Calu3 (cell line): Measurements from ENCODE around the gene GLT8D1. TPM values are rescaled to one million over a fixed set of nuclear protein-coding genes. Genes with fewer than 3 reads are reported as not detected.
A peak's percentile ranks its signal among the peaks of the same experiment; 100 is the strongest.

Experiments used
- BruUV-seq: library from RNA; stranded (reverse); fragments of 400-500 nt; replicated peaks from 2 replicates; lab custom pipeline; 2021; lab: Mats Ljungman, UMichigan
- CTCF ChIA-PET: fragments of 300-600 bp; sonication (Branson Sonifier 250); formaldehyde crosslinking; loops from one replicate; lab custom pipeline; 2022; ENCODE audit warnings: antibody characterized with exemption; lab: Charles Lee
- DNase-seq: peaks from one replicate; pipeline ENCODE4 v3.0.0; 2022
- H3K27ac Mint-ChIP-seq: one replicate; pipeline ENCODE4 v1.8.0; 2022; ENCODE audit warnings: mixed read lengths; ENCODE audit not compliant: unreplicated experiment
- H3K27me3 Mint-ChIP-seq: one replicate; pipeline ENCODE4 v1.8.0; 2022; ENCODE audit warnings: mixed read lengths; ENCODE audit not compliant: unreplicated experiment
- H3K36me3 Mint-ChIP-seq: one replicate; pipeline ENCODE4 v1.8.0; 2022; ENCODE audit warnings: mild to moderate bottlenecking, moderate library complexity, mixed read lengths; ENCODE audit not compliant: insufficient read depth, unreplicated experiment
- H3K4me1 Mint-ChIP-seq: one replicate; pipeline ENCODE4 v1.8.0; 2022; ENCODE audit warnings: mild to moderate bottlenecking, low read depth, mixed read lengths; ENCODE audit not compliant: unreplicated experiment
- H3K4me3 Mint-ChIP-seq: one replicate; pipeline ENCODE4 v1.8.0; 2022; ENCODE audit warnings: mild to moderate bottlenecking, low read depth, moderate library complexity, mixed read lengths; ENCODE audit not compliant: unreplicated experiment
- H3K9me3 Mint-ChIP-seq: one replicate; pipeline ENCODE4 v1.8.0; 2022; ENCODE audit warnings: low read depth, mixed read lengths; ENCODE audit not compliant: unreplicated experiment
- intact Hi-C: fragments of 100-400 bp; cut with micrococcal nuclease; formaldehyde crosslinking; loops from one replicate; pipeline ENCODE4 v1.10.0; 2022; ENCODE audit not compliant: unreplicated experiment
- total RNA-seq: library from RNA; stranded (reverse); gene quantifications from 2 replicates; pipeline ENCODE4 v1.2.3, GENCODE V29; 2022
- TF ChIP-seq, protein P1 (sequence below): fragments of 200-600 bp; IDR thresholded peaks from one replicate; pipeline ENCODE4 v1.8.0; 2022; ENCODE audit warnings: antibody characterized with exemption; ENCODE audit not compliant: unreplicated experiment

The GLT8D1 gene
- total RNA-seq, 1 experiment from 2014 or later: 36.2 TPM

DNA sequence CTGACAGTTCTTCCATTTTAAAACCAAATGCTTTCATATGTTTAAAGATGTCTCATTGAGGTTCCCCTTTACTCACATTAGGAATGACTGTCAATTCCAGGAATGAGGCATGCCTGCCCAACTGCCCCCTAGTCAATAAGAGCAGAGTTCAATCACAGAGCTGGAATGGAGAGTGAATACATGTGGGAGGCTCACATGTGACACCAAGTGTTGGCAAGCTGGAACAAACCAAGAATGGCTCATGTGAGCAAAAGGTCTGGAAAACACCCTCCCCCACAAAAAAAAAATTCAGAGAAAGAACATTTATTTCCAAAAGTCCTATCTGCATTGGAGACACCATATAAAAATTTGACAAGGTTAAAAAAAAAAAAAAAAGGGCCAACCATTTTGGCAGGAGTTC lies 23.6 kb downstream of the GLT8D1 start:
- H3K36me3 Mint-ChIP-seq: peaks cover 59% of the 10 kb centered on the region
- peak; percentile 34 for DNase-seq
- H3K27me3 Mint-ChIP-seq: no peaks in the 10 kb centered on the region
- CTCF ChIA-PET: interaction anchor here (0.6 kb wide), 1 partner anchor 113 kb away, joined by 5 read pairs; no protein-coding TSS in a partner anchor
- intact Hi-C loops: loop anchor here (5.0 to 10.0 kb wide), 2 partner anchors 147 to 255 kb away; partner anchors contain the start of genes NT5DC2 and UQCC5
- BruUV-seq: no TSS peak
- peak overlapping the region; percentile 19 for H3K27ac Mint-ChIP-seq
- peaks cover 31% of the 10 kb centered on the region for H3K4me1 Mint-ChIP-seq
- TF ChIP-seq, protein P1, sequence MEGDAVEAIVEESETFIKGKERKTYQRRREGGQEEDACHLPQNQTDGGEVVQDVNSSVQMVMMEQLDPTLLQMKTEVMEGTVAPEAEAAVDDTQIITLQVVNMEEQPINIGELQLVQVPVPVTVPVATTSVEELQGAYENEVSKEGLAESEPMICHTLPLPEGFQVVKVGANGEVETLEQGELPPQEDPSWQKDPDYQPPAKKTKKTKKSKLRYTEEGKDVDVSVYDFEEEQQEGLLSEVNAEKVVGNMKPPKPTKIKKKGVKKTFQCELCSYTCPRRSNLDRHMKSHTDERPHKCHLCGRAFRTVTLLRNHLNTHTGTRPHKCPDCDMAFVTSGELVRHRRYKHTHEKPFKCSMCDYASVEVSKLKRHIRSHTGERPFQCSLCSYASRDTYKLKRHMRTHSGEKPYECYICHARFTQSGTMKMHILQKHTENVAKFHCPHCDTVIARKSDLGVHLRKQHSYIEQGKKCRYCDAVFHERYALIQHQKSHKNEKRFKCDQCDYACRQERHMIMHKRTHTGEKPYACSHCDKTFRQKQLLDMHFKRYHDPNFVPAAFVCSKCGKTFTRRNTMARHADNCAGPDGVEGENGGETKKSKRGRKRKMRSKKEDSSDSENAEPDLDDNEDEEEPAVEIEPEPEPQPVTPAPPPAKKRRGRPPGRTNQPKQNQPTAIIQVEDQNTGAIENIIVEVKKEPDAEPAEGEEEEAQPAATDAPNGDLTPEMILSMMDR: no peak
- no peaks in the 10 kb centered on the region for H3K9me3 Mint-ChIP-seq
- no peak overlapping the region for H3K4me3 Mint-ChIP-seq

DNA sequence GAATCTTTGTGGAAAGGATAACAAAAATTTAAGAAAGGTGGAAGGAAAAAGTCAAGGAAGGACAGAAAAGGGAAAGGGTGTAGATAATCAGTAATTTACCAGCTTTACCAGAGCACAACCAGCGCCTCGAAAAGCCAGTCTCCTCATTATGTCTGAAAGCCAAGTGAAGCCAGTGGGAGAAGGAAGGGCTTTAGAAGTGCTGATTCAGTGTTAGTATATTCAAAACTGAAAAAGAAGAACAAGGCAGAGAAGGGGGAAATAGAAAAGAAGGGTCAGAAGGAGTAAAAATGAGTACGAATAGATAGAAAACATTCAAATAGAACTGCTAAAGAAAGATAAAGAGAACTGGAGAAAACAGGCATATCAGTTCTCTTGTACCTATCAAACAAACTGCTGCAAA lies 24.0 kb downstream of the GLT8D1 start:
- no peaks in the 10 kb centered on the region for H3K27me3 Mint-ChIP-seq
- TF ChIP-seq, protein P1: no peak
- BruUV-seq: no TSS peak
- no peak overlapping the region for H3K4me3 Mint-ChIP-seq
- H3K36me3 Mint-ChIP-seq: peaks cover 59% of the 10 kb centered on the region
- H3K4me1 Mint-ChIP-seq: peaks cover 31% of the 10 kb centered on the region
- peak overlapping the region; percentile 19 for H3K27ac Mint-ChIP-seq
- intact Hi-C loops: loop anchor here (5.0 to 10.0 kb wide), 2 partner anchors 147 to 254 kb away; partner anchors contain the start of genes NT5DC2 and UQCC5
- no peaks in the 10 kb centered on the region for H3K9me3 Mint-ChIP-seq
- no peak for DNase-seq
- CTCF ChIA-PET: no interaction called here

DNA sequence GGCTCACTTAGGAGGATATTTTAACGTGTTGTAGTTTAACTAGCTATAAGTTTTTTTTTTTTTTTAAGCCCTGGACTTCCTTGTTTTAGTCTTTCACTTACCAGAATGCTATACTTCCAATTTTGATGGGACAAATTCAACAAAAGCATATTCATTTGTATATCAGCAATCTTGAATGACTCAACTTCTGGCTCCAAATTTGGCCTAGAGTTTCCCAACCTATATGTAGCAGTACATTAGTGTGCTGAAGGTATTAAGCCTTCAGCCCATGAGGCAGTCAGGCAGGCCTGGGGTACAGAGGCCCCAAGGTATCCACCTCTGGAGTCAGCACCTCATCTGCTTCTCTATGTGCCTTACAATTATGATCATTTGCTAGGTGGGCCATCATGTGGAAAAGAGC lies 25.8 kb downstream of the GLT8D1 start:
- no peak for DNase-seq
- peaks cover 31% of the 10 kb centered on the region for H3K4me1 Mint-ChIP-seq
- peaks cover 45% of the 10 kb centered on the region for H3K36me3 Mint-ChIP-seq
- no peaks in the 10 kb centered on the region for H3K27me3 Mint-ChIP-seq
- CTCF ChIA-PET: interaction anchor here (0.6 to 1.3 kb wide), 3 partner anchors 9 to 127 kb away, joined by 3 to 5 read pairs (median 3); no protein-coding TSS in a partner anchor
- intact Hi-C loops: loop anchor here (5.0 to 10.0 kb wide), 2 partner anchors 145 to 253 kb away; partner anchors contain the start of genes NT5DC2 and UQCC5
- TF ChIP-seq, protein P1: no peak
- H3K4me3 Mint-ChIP-seq: no peak overlapping the region
- BruUV-seq: no TSS peak
- H3K27ac Mint-ChIP-seq: peak overlapping the region; percentile 66
- H3K9me3 Mint-ChIP-seq: no peaks in the 10 kb centered on the region

DNA sequence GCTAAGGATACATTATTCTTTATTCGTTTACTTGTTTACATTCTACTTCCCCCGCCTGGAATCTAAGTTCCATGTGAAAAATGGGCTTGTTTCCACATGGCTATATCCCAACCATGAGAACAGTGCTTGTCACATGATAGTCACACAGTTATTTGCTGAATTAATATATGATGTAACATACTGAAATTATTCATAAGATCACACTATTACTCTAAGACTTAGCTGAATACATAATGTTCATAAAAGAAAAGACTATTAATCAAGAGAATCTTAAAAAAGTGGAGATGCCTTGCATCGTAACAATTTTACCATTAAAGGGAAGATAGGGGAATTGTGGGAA lies 26.4 kb downstream of the GLT8D1 start:
- peak overlapping the region; percentile 79 for H3K27ac Mint-ChIP-seq
- no TSS peak for BruUV-seq
- intact Hi-C loops: no loop called here
- no peaks in the 10 kb centered on the region for H3K27me3 Mint-ChIP-seq
- no peak overlapping the region for H3K4me3 Mint-ChIP-seq
- TF ChIP-seq, protein P1: no peak
- no peak for DNase-seq
- CTCF ChIA-PET: interaction anchor here (0.6 to 1.3 kb wide), 3 partner anchors 9 to 127 kb away, joined by 3 to 5 read pairs (median 3); no protein-coding TSS in a partner anchor
- H3K4me1 Mint-ChIP-seq: peaks cover 31% of the 10 kb centered on the region
- H3K9me3 Mint-ChIP-seq: no peaks in the 10 kb centered on the region
- peaks cover 41% of the 10 kb centered on the region for H3K36me3 Mint-ChIP-seq
